Choroid plexus epithelial cell (primary cell): Measurements from ENCODE around the gene MUL1.

Experiments
- DNase-seq: peaks from one replicate; pipeline ENCODE4 v3.0.0-alpha.2; 2010; ENCODE audit warnings: low read depth
- H3K4me3 ChIP-seq: 2 replicates; pipeline ENCODE4 v1.5.1; 2011; ENCODE audit warnings: low read depth, mild to moderate bottlenecking, control low read depth, low read length, moderate library complexity
- CTCF ChIP-seq: conservative IDR thresholded peaks from 2 replicates; pipeline ENCODE4 v1.5.1; 2011; ENCODE audit warnings: low read depth, mild to moderate bottlenecking, control low read depth, inconsistent platforms, low read length, moderate library complexity

Gene MUL1

GRCh38 chr1:20474333-20474975 is 33.5 kb downstream of the MUL1 start:
- H3K4me3 ChIP-seq = no peak overlapping the region
- DNase-seq = peak; percentile 30
- TF ChIP-seq CTCF = no peak

- H3K4me3 ChIP-seq = no peak overlapping the region
- no peak for TF ChIP-seq CTCF
- no peak for DNase-seq
Observed at GRCh38 chr1:20473894-20474293, 34.1 kb downstream of the MUL1 start.

GRCh38 chr1:20472860-20473711 is 34.9 kb downstream of the MUL1 start:
- peak; percentile 61 for DNase-seq
- no peak overlapping the region for H3K4me3 ChIP-seq
- no peak for TF ChIP-seq CTCF

GRCh38 chr1:20472121-20472520 is 35.8 kb downstream of the MUL1 start:
- no peak overlapping the region for H3K4me3 ChIP-seq
- no peak for DNase-seq
- TF ChIP-seq CTCF = no peak

GRCh38 chr1:20470194-20470593 is 37.8 kb downstream of the MUL1 start:
- H3K4me3 ChIP-seq = no peak overlapping the region
- no peak for TF ChIP-seq CTCF
- no peak for DNase-seq

GRCh38 chr1:20469406-20470076 is 38.4 kb downstream of the MUL1 start:
- DNase-seq = no peak
- no peak overlapping the region for H3K4me3 ChIP-seq
- TF ChIP-seq CTCF = peak; percentile 22
